ENCODE results near the gene PDE4C.

PDE4C gene

GRCh38 chr19:18225702-18226468 is at the start of gene PDE4C:
Gene PDE4C (minus strand): TSS chr19:18226438. CDS start chr19:18226415, 23 bp downstream.
- no peak for DNase-seq (ENCODE audit: low read depth)
- no peak for TF ChIP-seq CTCF (conservative IDR thresholded peaks at IDR 0.05; ENCODE audit: control insufficient read depth, insufficient read depth, low read depth, low read length)

GRCh38 chr19:18274781-18275356 is 48.6 kb upstream of the PDE4C start:
- peak; percentile 91 for DNase-seq (ENCODE audit: low read depth)
- H3K4me3 ChIP-seq (ENCODE audit: control insufficient read depth, low read depth, low read length), result no peak overlapping the region
- TF ChIP-seq CTCF (conservative IDR thresholded peaks at IDR 0.05; ENCODE audit: control insufficient read depth, insufficient read depth, low read depth, low read length), result no peak

More at GRCh38 chr19:18225702-18226468, at the start of gene PDE4C:
- H3K4me3 ChIP-seq (ENCODE audit: control insufficient read depth, low read depth, low read length), result no peak within 1 kb of the TSS

- no peak for DNase-seq (ENCODE audit: low read depth)
- H3K4me3 ChIP-seq (ENCODE audit: control insufficient read depth, low read depth, low read length), result no peak within 1 kb of the TSS
These were observed 48.1 kb upstream of the PDE4C start, which contains the start of gene IQCN for GRCh38 chr19:18274219-18274780. Gene IQCN (minus strand): TSS chr19:18274452. CDS start chr19:18269478, 4,974 bp downstream.

GRCh38 chr19:18273561-18274218 is 47.5 kb upstream of the PDE4C start:
- DNase-seq (ENCODE audit: low read depth), result no peak
- H3K4me3 ChIP-seq (ENCODE audit: control insufficient read depth, low read depth, low read length), result no peak overlapping the region
- no peak for TF ChIP-seq CTCF (conservative IDR thresholded peaks at IDR 0.05; ENCODE audit: control insufficient read depth, insufficient read depth, low read depth, low read length)

More at GRCh38 chr19:18274219-18274780, 48.1 kb upstream of the PDE4C start, which contains the start of gene IQCN:
- TF ChIP-seq CTCF (conservative IDR thresholded peaks at IDR 0.05; ENCODE audit: control insufficient read depth, insufficient read depth, low read depth, low read length), result no peak

- no peak for TF ChIP-seq CTCF (conservative IDR thresholded peaks at IDR 0.05; ENCODE audit: control insufficient read depth, insufficient read depth, low read depth, low read length)
- no peak overlapping the region for H3K4me3 ChIP-seq (ENCODE audit: control insufficient read depth, low read depth, low read length)
- no peak for DNase-seq (ENCODE audit: low read depth)
These were observed 45.2 kb upstream of the PDE4C start for GRCh38 chr19:18271433-18271841.

- TF ChIP-seq CTCF (conservative IDR thresholded peaks at IDR 0.05; ENCODE audit: control insufficient read depth, insufficient read depth, low read depth, low read length), result no peak
- no peak for DNase-seq (ENCODE audit: low read depth)
- no peak overlapping the region for H3K4me3 ChIP-seq (ENCODE audit: control insufficient read depth, low read depth, low read length)
These were observed 44.1 kb upstream of the PDE4C start for GRCh38 chr19:18270326-18270725.
